ENCODE results near the gene DDX10.
"Not testable (repeated sequence)": the region's sequence is repeated elsewhere in the genome, so short reads cannot be mapped to it uniquely, and the experiment has no call there.

DDX10 gene

DNA sequence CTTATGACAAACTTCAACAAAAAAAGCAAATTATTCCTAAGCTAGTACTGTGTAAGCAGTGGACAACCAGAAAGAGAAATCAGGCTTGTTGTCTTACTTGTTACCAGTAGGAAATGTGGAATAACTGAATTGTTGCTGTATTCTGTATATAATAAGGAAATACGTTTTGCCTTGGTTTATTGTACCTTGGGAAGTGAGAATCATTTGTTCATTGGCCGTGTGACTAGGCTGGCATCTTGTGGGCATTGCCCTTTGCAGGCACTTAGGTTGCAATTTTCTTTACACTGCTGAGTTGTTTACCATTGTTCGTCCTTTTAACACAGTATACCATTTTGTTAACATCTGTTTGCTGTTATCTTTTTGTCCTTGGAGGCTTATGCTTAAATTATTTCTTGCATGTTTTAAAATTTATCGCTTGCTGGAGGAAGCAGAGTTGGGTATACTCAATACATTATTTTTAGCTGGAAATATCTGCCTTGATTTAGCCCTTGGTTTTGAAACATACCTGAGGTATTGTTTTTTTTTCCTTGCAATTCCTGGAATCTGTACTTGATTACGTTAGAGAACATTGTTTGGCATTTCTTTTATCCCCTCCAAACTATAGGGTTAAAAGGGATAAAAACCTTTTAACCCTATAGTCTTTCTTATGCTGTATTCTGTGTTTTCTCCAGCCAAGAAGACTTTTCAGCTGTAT is 109.3 kb downstream of the DDX10 start:
- DNase-seq (ENCODE audit: low spot score), result no peak

DNA sequence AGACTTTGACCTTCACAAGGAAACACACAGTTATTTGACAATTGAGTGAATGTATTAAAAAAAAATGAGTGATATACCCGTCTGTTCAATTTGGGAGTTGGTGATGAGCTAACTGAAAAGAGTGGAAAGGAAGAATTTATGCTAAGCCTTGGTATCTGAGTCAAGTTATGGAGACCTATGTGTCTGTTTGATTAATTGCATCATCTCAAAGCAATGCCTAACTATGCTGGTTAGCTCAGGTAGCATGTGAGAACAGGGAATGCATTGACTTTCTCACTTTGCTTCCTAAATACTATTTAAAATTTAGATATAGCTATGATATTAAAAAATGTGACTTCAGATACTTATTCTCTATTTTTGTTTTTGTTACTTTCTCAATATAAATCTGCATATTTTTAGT is 110.5 kb downstream of the DDX10 start:
- DNase-seq (ENCODE audit: low spot score), result no peak

DNA sequence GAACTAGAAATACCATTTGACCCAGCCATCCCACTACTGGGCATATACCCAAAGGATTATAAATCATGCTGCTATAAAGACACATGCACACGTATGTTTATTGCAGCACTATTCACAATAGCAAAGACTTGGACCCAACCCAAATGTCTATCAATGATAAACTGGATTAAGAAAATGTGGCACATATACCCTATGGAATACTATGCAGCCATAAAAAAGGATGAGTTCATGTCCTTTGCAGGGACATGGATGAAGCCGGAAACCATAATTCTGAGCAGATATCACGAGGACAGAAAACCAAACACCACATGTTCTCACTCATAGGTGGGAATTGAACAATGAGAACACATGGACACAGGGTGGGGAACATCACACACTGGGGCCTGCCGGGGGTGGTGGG is 114.3 kb downstream of the DDX10 start:
- not testable (repeated sequence) for DNase-seq (ENCODE audit: low spot score)

DNA sequence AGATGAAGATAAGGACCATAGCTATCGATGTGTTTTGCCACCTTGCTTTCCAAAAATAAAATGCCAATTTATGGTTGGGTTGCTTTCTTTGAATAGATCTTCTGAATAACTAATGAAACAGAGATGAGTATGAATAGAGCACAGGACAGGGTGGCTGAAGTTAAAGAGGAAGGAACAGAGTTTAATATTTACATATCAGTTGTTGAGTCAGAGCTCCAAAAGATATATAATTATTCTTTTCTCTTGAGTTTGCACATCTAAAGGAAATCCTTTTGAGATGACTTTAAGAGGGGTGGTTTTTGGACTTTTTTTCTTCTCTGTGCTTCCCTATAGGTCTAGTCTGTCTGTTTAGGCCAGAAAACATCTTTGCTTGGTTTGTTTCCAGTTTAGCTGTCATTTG is 115.2 kb downstream of the DDX10 start:
- DNase-seq (ENCODE audit: low spot score), result no peak

DNA sequence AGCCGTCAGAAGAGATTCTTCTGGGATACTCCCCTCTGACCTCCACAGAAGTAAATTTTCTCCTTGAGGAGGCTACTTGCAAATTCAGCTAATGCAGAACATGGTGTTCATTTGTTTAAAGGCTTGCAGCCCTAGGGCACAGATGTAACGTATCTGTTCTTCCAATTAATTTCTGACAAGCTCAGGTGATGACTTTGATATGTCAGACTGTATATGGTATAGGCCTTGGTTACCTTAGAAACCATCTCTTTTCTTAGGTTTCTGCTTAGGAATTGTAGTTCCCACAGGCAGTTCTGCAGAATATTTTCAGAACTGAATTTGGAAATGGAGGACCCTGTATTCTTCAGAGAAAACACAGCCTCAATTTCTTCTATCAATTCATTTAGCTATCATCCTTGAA is 117.1 kb downstream of the DDX10 start:
- no peak for DNase-seq (ENCODE audit: low spot score)

DNA sequence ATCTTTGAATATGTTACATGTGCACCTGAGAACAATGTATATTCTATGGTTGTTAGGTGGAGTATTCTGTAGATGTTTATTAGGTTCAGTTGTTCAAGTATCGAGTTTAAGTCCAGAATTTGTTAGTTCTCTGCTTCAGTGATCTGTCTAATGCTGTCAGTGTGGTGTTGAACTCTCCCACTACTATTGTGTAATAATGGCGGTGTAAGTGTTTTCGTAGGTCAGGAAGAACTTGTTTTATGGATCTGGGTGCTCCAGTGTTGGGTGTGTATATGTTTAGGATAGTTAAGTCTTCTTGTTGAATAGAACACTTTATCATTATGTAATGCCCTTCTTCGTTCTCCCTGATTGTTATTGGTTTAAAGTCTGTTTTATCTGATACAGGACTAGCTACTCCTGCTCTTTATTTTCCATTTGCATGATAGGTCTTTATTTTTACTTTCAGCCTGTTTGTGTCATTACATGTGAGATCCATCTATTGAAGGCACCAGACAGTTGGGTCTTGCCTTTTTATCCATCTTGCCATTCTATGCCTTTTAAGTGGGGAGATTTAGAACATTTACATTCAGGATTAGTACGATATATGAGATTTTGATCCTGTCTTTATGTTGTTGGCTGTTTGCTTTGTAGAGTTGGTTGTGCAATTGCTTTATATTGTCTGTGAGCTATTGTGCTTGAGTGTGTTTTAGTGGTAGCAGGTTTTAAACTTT is 121.6 kb downstream of the DDX10 start:
- no peak for DNase-seq (ENCODE audit: low spot score)

DNA sequence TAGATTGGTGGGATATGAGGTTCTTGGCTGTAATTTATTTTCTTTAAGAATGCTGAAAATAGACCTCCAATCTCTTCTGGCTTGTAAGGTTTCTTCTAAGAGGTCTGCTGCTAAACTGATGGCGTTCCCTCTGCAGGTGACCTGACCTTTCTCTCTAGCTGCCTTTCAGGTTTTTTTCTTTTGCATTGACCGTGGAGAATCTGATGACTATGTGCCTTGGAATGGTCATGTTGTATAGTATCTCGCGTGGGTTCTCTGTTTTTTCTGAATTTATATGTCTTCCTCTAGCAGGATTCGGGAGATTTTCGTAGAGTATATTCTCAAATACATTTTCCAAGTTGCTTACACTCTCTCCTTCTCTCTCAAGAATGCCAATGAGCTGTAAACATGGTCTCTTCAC is 122.2 kb downstream of the DDX10 start:
- DNase-seq (ENCODE audit: low spot score), result no peak

DNA sequence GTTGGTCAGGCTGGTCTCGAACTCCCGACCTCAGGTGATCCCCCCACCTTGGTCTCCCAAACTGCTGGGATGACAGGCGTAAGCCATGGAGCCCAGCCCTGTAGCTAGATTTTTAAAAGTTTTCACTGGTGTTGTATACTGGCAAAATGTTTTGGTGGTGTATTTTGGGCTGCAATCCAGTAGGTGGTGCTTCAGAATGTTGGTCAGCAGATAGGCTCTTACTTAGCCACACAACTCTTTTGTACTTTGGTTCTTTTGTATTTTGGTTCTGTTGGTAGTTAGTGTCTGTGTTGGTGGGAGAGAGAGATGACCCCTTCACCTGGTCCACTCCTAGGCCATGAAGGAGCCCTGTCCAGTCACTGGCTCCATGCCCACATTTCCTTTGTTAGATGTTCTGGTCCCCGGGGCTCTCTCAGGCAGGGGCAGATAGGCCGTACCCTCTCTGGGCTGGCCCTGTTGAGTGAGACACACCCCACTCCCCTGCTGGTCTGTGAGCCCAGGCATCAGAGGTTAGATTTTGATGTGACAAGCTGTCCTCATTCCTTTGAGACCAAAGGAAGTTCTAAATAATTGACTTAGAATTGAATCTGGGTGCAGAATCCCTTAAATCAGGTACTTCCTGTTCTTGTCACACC is 123.8 kb downstream of the DDX10 start:
- DNase-seq (ENCODE audit: low spot score), result no peak

DNA sequence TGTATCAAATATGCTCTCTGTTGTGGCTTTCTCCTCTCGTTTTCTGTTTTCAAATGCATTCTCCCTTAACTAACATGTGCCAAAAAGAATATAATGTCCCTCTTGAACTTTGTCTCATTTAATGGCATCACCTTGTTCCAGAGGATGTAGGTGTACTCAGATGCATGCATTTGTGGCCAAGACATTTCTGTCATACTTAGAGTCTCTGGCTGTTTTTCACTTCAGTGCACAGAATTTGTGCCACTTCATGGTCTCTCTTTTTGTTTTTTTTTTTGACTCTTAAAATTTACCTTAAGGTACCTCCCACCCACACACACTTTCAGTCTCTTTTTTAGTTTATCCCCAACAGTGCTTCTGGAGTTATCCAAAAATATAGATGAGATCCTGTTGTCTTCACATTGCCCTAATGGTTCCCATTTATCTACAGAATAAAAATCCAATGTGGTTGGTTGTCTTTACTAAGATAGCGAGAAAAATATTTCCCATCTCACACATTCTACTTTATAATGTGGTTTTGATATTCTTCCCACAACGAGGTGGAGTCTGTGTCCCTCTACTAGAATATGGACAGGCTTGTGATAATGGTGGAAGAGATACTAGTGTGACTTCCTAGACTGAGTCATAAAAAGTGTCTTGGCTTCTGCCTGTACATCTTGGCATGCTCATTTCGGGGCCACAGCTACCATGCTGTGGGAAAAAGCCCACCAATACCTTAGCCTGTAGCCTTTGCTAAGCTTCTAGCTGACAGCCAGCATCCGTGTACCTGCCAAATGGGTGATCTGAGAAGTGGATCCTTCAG is 125.8 kb downstream of the DDX10 start:
- DNase-seq (ENCODE audit: low spot score), result no peak

DNA sequence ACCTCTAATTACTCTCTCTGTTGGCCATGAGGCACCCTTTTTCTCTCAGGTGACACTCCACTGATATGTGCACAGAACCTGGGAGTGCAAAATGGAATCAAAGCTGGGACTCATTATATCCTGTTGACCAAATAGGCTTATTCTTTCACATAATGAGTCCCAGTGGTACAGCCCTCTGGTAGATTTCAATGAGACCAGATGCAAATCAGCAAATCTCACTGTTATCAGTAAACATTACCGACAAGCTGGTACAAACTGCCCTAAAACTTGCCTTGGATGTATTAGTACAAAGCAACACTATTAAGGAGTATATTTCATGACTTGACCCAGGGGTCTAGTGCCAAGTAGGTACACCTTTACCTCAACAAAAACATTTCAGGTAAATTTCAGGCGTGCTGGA is 128.3 kb downstream of the DDX10 start:
- no peak for DNase-seq (ENCODE audit: low spot score)

DNA sequence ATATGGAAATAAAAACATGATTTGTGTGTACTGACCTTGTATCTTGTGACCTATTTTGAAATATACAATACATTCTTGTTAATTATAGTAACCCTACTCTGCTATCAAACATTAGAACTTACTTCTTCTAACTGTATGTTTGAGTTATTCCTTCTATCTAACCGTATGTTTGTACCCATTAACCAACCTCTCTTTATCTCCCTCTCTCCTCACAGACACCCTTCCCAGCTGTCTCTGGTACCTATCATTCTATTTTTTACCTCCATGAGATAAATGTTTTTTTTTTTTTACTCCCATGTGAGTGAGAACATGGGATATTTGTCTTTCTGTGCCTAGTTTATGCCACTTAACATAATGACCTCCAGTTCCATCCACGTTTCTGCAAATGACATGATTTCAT is 128.7 kb downstream of the DDX10 start:
- no peak for DNase-seq (ENCODE audit: low spot score)

DNA sequence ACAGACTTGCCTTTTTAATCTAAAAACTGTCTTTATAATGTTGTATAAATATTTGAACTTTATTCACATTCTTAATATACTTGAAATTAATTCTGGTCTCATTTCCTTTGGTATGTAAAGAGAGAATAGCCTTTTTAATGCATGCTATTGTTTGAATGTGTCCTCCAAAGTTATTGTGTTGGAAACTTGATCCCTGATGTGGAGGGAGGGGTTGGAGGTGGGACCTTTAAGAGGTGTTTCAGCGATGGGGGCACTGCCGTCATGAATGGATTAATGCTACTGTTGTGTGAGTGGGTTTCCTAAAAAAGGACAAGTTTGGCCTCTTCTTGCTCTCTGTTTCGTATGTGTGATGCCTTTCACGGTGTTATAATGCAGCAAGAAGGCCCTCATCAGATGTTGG is 131.7 kb downstream of the DDX10 start:
- DNase-seq (ENCODE audit: low spot score), result no peak

DNA sequence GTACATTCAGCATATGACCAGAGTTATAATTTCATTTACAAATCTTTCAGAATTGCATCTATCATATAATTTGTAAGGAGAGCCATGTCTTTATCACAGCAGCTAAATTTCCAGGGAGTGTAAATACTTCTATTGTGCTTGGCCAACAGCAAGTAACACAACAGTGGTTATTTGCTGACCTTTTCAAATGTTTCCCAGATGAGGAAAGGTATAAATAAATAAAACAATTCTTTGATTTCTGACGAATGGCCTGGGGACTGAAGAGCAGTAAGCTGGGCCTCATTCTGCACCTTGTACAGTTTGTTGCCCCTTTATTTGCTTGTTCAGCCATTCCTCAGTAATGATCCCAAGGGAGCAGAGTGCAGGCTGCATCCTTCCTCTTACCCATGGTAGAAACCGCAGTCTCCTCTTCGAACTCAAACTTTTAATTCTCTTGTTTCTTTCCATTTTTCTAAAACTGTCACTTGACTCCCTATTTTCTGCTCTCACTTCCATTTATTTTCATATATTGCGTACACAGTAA is 132.8 kb downstream of the DDX10 start:
- no peak for DNase-seq (ENCODE audit: low spot score)

DNA sequence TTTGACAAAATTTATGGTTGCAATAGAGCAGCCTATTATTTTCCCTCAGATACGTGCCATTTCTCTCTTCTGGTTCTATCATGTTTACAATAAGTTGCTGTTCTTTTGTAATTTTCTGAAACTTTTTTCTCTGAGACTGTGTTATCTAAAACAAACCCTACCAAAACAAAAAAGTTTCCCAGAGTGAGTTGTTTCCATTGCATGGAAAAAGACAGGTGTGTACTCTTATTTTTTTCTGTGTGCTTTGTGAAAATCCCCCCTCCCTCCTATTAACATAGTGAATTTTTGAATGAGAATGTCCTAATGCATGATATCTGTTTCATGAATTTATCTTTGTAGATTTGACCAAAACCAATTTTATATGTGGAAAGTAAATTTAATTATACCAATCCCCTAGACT is 137.6 kb downstream of the DDX10 start:
- no peak for DNase-seq (ENCODE audit: low spot score)

DNA sequence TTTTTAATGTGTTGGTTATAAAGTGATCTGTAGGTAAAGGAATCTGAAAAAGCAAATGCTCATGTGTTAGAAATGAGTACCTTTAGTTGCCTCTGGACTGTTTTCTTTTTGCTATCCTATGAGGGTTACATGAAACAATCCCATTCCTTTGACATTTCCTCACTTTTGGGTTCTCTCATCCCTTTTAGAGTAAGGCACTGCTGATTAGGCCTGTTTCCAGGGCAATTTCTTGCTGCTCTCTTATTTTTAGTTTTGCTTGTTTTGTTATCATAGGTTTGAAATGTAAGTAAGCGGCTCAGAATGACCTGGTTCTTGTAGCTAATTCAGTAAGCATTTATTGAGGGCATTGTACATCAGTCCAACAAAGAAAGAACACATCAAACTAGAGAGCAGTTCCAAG is 138.9 kb downstream of the DDX10 start:
- DNase-seq (ENCODE audit: low spot score), result no peak

DNA sequence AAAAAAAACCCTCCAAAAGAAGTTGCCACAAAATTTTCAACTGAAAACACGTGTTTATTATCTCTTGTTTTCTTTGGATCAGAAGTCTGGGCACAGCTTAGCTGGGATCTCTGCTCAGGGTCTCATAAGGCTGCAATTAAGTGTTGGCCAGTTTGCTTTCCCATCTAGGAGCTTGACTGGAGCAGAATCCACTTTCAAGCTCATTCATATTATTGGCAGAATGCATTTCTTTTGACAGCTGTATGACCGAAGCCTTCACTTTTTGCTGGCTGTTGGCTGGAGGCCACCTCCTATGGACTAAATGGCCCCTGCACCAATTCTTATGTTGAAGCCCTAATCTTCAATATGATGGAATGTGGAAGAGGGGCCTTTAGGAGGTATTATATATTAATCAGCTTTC is 139.6 kb downstream of the DDX10 start:
- no peak for DNase-seq (ENCODE audit: low spot score)

DNA sequence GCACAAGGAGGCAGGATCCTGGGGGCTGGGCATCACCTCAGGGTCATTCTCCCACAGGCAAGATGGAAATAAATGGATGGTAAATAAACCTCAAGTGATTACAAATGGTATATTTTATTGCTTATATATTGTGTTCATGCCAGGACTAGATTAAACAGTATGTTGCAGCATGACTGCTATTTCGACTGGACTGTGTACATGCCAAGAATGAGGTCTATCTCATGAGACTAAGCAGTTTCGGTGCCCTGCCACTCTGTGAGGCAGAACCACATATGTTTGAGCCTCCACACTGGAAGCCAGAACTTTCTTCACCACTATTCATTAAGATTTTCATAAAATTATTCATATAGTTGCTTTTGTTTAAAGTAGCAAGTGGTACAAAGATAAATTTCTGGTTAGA is 140.2 kb downstream of the DDX10 start:
- DNase-seq (ENCODE audit: low spot score), result no peak

DNA sequence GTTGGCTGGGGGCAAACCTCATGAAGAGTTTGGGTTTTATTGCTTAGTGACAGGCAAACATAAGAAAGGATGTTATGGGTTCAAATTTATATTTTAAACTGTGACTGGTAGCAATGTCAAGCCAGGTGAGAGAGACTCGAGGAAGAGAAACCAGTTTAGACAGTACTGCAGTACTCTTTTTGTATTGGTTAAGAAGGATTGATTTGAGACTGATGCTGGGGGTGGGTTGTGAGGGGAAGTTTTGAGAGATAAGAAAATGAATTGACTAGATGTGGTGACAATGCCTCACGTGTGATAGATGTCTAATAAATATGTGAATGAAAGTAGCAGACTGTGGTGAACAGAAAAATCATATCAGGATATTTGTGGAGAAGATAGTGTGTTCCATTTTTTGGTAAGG is 142.4 kb downstream of the DDX10 start:
- no peak for DNase-seq (ENCODE audit: low spot score)

DNA sequence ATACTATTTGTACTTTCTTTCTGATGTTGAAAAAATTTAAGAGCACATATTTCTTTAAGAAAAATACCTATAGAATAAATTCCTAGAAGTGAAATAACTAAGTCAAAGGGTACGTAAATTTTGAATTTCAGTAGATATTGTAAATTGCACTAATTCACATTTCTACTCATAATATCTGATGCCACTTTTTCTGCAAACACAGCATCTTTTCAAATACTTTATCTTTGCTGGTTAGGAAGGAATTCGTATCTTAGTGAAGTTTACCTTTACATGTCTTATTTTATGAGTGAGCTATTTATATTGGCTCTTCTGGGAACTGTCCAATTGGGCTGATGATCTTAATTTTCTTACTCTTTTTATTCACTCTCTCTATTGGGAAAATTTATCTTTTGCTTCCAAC is 148.2 kb downstream of the DDX10 start:
- DNase-seq (ENCODE audit: low spot score), result no peak

DNA sequence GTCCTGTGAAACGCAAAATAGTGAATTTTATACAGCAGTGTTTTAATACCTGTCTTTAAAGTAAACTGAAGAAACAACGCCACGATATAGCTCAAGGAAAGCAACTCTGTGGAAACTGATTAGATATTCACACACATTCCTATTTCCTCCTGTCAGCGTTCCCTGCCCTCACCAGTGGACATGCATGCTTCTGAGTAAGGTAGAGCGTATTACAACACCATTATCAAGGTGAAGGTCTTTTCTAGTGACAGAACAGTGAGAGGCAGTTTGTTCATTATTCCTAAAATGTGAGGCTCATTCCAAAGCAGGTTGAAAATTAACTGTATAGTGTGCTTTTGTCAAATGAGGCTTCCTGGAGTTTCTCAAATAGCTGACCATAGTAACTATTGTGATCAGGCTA is 153.1 kb downstream of the DDX10 start:
- DNase-seq (ENCODE audit: low spot score), result no peak

DNA sequence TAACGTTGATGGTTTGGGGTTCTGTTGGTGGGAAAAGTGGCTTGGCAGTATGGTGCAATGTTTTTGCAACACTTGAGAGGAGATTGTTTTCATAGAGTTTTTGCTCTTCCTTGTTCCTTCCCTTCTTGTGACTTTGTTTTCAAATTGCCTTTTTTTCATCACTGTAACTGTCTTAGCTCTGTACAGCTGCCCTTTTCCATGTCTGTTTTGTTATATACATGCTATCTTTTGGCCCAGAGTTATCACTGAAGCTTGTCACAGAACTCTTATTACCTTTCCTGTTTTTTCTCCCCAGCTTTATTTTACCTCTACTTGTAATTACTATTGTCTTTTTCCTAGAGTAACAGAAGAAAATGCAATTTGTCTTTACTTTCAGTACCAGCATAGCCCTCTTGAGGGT is 154.1 kb downstream of the DDX10 start:
- no peak for DNase-seq (ENCODE audit: low spot score)

DNA sequence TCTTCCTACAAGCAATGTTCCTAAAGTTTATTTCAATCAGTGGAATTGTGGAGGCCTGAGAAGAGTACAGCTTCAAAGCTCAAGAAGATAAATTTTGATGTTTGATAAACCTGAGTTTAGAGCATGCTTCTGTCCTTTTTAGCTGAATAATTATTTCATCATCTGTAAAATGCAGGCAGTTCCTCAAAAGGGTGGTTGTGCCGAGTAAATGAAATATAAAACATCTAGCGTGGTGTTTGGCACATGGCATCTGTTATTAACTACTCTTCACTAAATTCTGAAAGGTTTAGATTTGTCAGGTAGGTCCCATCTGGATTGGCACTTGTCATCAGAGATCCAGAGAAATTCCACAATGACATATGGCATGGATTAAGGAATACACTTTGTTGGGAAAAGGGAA is 155.1 kb downstream of the DDX10 start:
- DNase-seq (ENCODE audit: low spot score), result no peak

DNA sequence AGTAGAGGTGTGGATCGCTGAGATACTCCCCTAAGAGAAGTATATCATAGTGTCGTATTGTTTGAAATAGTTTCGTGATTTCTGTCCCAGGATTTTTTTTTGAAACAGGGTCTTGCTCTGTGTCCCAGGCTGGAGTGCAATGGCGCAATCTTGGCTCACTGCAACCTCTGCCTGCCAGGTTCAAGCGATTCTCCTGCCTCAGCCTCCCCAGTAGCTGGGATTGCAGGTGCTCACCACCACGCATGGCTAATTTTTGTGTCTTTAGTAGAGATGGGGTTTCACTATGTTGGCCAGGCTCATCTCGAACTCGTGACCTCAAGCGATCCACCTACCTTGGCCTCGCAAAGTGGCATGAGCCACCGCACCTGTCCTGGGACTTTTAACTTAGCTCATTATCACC is 159.1 kb downstream of the DDX10 start:
- DNase-seq (ENCODE audit: low spot score), result not testable (repeated sequence)
